Measurements from ENCODE around the gene ADM5.

- TF ChIP-seq CTCF (IDR thresholded peaks at IDR 0.05) (no peak), POLR2A (IDR thresholded peaks at IDR 0.05) (no peak)
Observed at GRCh38 chr19:49655570-49656455, 33.6 kb upstream of the ADM5 start.
